22Rv1 (cell line): ENCODE measurements around the gene SFTPA1.

Experiments
- CTCF ChIP-seq: fragments of 450-650 bp; IDR thresholded peaks from 2 replicates; pipeline ENCODE4 v1.5.1; 2017; ENCODE audit warnings: mild to moderate bottlenecking
- ZFX ChIP-seq: fragments of 450-650 bp; IDR thresholded peaks from 2 replicates; pipeline ENCODE4 v1.6.1; 2017; ENCODE audit warnings: antibody characterized with exemption, borderline replicate concordance

- TF ChIP-seq CTCF (no peak), ZFX (no peak)
Measured at GRCh38 chr10:79585870-79586527, 24.7 kb upstream of the SFTPA1 start.
